ENCODE results near the gene ING5.

ING5 gene

DNA sequence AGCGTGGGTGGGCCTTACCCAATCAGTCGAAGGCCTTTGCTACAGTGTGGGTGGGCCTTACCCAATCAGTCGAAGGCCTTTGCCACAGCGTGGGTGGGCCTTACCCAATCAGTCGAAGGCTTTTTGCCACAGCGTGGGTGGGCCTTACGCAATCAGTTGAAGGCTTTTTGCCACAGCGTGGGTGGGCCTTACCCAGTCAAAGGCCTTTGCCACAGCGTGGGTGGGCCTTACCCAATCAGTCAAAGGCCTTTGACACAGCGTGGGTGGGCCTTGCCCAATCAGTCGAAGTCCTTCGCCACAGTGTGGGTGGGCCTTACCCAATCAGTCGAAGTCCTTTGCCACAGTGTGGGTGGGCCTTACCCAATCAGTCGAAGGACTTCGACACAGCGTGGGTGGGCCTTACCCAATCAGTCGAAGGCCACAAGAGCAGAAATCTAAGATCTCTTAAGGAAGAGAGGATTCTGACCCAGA, 58.5 kb downstream of the ING5 start:
- DNase-seq (ENCODE audit: low spot score): no peak

DNA sequence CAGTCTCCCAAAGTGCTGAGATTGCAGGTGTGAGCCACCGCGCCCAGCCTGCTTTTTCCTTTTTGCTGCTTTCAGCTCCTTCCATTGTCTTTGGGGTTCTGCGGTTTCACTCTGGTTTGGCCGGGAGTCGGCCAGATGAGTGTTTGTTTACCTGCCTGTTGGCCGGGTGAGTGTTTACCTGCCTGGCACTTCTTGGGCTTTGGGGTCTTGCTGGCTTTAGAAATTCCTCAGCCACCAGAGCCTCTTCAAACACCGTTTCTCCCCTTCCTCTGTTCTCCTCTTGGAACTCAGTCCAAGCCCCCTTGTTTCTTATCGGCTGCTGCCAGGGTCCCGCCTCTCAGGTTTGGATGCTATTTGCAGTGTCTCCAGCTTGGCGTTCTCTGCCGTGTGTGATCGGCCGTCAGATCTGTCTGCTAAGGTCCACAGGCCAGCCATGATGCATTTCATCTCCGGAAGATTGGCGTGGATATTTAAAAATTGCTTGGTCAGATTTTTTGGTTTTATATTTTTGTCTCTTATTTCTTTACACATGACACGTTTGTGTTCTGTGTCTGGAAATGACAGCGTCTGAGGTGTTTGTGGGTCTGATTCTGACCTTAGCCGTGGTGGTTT, 60.6 kb downstream of the ING5 start:
- no peak for DNase-seq (ENCODE audit: low spot score)

DNA sequence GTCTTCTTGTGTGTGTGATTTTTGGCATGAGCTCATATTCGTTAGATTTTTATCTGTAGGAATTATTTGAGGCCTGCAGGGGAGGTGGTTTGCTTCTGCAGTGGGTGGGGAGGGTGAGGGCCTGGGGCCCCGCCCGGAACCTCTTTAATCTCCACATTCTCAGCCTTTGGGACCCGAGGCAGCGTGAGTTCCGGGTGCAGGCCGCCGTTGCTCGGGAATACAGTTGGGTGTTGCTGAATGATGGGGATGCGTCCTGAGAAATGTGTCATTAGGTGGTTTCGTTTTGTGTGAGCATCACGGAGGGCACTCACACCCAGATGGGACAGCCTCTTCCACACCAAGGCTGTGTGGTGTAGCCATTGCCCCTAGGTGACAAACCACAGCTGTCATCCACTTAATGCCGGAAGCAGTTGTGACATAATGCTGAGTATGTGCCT, 61.1 kb downstream of the ING5 start:
- no peak for DNase-seq (ENCODE audit: low spot score)

DNA sequence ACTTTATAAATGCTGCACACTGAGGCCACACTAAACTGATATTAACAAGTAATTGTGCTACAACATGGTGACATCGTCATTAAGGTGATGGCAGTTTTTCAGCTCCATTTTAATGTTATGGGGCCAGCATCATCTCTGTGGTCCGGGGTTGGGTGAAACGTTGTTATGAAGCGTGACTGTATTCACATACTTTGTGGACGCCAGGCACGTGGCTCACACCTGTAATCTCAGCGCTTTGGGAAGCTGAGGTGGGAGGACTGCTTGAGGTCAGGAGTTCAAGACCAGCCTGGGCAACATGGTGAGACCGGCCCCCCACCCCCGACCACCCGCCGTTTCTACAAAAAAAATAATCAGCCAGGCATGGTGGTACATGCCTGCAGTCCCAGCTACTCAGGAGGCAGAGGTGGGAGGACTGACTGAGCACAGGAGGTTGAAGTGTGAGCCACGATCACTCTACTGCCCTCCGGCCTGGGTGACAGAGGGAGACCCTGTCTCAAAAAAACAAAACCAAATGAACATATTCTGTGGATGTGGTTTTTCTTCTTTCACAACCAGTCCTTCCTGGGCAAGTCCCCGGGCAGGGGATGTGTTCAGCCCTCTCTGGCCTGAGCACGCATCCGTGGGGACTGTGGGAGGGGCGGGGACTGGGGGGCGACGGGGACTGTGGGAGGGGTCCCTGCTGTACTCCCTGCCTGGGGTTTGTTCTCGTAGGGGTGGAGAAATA, 61.9 kb downstream of the ING5 start:
- no peak for DNase-seq (ENCODE audit: low spot score)

DNA sequence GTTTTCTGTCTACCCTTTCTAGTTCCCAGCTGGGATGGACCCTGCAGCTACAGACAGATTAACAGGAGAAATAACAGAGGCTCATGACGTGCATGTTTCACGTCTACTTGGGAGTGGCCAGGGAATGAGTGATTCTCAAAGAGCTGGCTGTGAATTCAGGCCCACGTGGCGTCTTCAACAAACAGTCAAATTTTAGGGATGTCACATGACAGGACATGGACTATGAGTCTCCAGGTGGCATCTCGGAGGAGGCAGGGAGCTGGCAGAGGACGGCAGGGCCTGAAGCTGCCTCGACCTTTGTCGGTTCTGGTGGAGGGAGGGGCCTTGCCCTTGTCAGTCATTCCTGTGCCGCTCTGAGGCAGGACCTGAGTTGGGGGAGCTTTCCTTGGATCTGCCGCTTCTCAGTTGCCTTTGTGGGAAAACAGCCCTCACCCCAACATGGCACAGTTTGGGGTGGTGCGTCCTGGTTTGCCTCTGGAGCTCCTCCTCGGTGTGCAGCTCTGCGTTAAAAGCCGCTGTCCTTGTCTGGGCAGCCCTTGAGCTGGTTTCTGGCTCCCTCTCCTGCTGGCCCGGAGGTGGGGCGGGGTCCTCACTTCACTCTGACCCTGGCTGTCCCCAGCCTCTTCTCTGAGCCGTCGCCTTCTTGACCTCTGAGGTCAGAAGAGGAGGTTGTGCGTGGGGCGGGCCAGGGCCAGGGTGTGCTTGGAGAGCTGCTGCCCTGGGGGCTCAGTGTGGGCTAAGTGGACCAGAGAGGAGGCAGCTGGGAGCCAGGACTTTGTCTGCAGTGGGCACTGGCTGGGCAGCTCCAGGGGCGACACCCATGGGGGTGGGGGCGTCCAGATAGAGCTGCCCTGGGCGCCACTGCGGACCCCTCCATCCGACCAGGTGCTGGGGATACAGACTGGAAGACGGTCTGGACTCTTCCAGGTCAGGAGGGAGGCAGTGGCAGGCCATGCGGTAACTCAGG, 62.7 kb downstream of the ING5 start:
- DNase-seq (ENCODE audit: low spot score): no peak

DNA sequence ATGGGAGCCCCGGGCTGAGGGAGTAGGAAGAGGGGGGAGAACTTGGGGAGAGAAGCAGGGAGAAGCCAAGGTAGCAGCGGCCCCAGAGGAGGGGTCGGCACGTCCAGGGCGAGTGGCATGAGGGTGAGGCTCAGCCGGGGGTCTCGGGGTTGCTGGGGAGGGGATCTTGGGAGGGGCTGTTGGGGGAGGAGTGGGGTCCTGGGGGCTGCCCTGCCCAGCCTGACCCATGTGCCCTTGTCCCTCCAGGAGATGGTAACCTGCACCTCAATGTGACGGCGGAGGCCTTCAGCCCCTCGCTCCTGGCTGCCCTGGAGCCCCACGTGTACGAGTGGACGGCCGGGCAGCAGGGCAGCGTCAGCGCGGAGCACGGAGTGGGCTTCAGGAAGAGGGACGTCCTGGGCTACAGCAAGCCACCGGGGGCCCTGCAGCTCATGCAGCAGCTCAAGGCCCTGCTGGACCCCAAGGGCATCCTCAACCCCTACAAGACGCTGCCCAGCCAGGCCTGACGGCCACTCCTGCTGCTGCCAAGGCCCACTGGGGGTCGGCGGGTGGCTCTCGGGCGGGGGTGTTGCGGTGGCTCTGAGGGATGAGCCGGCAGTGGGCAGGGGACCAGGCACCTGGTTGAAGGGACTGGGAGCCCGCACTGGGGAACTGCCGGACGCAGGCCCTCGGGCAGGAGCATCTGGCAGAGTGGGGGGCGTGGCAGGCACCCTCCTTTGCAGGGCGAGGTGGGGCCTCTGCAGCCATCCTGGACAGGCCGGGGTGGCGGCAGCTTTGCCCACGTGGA, 65.8 kb downstream of the ING5 start:
- no peak for DNase-seq (ENCODE audit: low spot score)

DNA sequence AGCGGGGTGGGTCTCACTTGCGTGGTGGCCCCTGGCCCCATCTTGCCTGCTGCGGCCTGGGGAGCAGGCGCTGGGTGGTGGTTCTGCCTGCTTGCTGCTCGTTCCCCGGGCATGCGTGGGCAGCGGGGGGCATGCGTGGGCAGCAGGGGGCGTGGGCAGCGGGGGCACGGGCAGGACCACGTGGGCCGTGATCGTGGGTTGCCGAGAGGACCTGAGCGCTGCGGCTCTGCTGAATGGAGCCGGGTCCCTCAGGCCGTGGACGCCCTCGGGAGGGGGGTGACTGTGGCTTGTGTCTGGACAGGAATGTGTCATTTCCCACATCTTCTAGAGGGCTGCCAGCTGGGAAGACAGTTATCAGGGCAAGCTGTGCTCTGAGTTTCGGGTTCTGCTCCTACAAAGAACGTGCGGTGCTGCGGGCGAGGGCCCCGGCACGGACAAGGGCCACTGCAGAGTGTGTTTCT, 66.4 kb downstream of the ING5 start:
- DNase-seq (ENCODE audit: low spot score): no peak

DNA sequence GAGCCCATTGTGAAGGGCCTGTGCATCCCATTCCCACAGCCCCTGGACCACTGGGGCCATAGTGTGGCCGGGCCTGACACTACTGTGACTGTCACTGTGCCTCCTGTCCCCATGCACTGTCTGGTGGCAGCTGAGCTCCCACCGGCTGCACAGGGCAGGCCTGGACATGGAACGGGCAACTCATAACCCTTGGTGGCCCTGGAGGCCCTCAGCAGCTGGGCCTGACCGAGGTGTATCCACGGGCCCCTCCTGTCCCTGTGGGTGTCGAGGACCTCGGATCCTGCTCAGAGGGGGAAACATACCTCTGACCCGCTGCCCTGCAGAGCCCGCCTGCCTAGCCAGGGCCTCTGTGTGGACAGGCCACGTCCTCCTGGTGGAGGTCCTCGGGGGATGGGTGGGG, 67.0 kb downstream of the ING5 start:
- no peak for DNase-seq (ENCODE audit: low spot score)

DNA sequence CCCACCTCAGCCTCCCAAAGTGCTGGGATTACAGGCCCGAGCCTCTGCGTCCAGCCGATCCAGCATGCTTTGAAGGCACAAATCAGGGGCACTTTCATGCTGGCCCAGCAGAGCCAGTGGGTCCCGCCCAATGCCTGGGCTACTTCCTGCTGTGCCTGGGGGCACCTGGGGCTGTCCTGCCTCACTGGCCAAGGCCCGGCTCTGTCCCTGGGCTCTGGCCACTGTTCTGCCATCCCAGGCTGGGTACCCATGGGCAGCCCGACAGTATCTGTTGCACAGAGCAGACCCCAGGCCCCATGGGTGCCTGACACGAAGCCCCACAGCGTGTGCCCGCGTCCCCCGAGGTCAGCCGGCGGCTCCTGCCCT, 68.0 kb downstream of the ING5 start:
- no peak for DNase-seq (ENCODE audit: low spot score)

DNA sequence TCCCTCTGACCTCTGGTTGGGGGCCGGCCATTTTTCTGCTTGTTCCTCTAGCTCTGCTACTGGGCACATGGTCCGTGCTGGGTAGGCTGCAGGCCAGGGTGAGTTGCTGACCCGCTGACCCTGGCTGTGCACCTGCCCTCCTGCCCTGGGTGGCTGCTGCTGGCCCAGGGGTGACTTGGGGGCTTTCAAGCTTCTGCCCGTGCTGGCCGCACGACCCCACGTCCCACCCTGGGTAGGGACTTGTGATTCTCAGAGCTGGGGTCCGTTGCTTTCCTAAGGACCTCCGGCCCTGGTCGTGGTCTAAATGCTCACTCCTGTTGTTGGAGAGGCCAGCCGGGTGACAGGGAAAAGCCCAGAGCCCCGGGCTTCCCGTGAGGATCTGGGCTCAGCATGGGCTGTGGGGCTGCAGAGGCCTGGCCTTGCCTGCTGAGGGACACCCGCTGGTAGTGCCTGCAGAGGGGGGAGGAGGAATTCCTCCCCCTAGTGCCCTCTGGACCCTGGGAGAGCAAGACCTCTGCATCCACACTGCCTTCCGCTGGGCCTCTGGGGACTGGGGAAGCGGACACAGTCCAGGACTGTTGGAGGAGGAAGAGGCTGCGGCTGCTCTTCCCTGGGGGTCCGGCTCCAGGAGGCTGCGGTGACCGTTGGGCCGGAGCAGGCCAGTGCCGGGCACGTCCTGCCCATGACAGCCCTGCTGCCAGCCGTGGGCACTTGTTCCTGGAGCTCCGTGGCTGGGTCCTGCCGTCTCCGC, 68.5 kb downstream of the ING5 start:
- no peak for DNase-seq (ENCODE audit: low spot score)

DNA sequence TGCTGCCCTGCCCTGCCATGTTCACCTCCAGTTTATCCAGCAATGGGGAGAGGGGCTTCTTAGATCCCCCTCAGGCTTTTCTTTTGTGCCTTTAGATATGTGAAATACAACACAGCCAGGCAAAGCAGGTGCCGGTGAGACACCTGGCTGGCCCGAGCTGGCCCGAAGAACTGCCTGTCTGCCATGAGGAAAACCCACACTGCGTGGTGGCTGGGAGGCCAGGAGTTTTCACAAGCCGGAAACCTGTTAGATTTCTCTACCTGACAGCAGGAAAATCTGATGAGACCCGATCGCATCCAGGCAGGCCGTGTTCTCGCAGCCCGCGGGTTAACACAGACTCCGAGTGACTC, 69.1 kb downstream of the ING5 start:
- no peak for DNase-seq (ENCODE audit: low spot score)

DNA sequence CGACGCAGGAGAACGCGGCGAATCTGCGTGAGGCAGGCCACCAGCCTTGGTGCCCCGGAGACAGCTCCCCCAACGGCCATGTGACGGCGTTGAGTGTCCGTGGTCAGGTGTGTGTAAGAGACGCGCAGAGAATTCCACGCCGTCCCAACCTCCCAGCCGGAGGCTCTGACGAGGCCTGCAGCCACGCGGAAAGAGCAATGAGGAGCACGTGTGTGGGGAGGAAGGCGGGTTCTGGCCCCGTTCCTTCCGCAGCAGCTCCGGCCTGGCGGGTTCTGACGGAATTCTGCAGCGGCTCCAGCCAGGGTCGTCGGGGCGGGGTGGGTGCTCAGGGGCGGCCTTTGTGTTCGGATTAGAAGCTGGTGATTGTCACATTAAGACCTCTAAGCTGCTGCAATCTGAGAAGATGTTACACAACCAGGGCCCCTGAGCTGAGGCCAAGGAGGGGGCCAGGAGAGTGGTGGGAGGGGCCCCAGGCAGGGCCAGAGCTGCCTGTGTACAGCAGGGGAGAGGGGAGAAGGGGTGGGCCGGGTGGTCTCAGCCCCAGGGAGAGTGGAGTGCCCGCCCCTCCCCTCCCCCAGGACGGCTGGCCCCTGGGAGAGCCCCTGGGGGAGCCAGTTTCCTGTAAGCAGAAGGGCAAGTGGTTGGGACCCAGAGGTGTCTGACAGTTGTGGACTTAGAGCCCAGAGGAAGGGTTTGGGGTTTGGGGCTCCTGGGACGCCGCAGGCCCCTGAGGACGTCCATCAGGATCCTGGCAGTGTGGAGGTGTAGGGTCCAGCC, 69.6 kb downstream of the ING5 start:
- DNase-seq (ENCODE audit: low spot score): no peak

DNA sequence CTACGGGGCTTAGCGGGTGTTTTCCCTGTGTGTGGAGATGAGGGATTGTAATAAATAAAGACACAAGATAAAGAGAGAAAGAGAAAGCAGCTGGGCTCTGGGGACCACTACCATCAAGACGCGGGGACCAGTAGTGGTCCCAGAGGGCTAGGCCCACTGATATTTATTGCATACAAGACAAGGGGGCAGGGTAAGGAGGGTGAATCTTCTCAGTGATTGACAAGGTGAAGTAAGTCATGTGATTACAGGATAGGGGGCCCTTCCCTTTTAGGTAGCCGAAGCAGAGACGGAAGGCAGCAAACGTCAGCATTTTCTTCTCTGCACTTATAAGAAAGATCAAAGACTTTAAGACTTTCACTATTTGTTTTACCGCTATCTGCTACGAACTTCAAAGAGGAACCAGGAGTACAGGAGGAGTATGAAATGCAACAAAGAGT, 70.2 kb downstream of the ING5 start:
- no peak for DNase-seq (ENCODE audit: low spot score)

DNA sequence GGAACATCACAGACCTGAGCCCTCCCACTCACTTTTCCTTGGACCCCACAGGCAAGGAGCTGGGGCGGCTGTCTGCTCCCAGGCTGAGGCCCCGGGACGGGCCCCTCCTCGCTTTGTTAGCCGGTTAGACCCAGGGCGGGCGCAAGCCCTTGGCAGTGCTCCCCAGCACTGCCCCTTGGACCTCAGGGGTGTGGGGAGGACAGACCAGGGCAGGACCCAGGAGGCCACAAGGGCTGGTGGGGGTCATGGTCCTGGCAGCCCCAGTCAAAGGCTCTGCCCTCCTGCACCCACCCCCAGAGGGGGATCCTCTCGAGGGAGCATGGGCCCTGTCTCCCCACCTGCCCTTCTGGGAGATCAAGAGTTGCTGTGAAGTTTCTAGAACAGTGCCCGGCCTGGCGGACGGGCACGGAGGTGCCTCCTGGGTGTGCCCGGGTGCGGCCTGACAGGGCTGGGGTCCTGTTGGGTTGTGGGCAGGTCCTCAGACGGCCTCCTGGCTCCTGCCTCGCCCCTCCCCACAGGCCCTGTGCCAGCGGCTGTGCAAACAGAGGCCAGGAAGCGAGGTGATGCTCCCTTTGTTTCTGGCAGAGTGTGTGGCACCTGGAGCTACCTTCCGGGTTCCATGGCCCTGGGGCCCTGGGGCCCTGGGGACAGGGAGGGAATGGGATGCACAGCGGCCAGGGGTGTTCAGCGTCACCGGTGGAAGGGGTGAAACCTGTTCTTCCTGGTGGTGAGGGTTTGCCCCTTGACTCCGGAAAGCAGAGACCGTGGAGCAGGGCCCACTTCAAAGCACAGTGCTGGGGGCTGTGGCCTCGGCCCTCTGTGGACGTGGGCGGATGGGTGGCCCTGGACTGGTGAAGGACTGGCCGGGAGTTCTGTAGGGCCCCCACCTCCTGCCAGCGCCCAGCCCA, 71.9 kb downstream of the ING5 start:
- no peak for DNase-seq (ENCODE audit: low spot score)

DNA sequence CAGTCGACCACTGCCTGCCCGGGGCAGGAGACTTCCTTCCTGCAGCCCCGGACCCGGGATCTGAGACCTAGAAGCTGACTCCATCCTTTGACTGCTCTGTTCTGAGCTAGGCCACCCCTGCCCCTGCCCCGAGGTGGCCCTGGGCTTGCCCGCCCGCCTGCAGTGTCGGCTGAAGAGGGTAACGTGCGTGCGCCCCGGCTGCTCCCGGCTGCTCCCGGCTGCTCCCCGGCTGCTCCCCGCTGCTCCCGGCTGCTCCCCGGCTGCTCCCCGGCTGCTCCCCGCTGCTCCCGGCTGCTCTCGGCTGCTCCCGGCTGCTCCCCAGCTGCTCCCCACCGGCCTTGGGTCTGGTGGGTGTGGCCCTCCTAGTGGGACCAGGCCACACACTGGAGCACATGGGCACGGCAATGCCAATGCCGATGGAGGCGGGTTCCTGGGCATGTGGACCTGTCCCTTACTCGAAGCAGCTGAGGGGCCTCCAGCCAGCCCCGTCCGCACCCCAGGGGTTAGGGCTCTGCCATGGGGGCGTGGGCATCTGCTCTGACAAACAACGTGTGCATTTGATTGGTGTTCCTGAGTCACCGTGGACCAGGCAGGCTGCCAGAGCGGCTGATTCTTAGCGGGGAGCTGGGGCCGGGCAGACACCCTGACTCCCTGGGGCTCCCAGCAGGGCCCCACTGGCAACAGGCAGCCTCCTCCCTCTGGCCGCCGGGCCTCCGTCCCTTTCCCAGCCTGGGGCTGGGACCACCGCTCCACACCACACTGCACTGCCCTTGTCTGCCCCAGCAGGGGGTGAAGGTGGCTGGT, 72.8 kb downstream of the ING5 start:
- no peak for DNase-seq (ENCODE audit: low spot score)

DNA sequence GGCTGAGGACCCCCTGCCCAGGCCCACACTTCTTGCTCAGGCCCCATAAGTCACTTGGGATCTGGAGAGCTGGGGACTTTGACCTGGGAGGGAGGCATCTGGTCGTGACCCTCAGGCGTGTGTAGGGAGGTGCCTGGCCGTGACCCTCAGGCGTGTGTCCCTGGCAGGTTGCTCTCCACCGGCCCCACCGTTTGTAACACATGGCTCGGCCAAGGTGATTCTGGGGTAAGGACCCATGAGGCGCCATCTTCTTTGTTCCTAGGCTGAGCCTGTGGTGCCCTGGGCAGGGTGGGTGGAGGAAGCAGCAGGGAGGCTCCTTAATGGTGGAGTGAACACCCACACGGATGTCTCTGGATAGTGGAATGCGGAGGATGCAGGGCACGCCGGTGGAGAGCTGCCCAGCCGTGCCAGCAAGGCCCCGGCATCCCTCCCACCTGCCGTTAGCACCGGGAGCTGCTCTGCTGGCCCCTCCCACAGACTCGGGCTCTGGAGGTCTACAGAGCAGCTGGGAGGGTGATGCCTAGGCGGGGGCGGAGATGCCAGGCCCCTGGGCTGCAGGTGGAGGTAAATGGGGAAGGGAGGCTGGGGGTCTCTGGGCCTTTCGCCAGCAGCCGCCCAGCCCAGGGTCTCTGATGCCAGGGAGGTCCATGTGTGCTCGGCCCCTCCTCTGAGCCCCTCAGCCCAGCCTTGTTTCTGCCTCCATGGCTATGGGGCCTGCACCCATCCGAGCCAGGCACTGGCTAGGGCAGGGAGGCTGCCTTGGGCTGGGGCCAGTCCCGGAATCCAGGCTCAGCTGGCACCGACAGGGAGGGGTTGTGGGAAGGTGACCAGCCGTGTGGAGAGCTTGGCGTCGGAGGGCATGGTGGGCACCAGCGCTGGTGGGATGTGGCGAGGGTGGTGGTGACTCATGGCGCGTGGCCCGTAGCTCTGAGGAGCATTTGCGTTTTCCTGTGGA, 73.7 kb downstream of the ING5 start:
- DNase-seq (ENCODE audit: low spot score): no peak
